HCT116 (cell line): Measurements from ENCODE around the gene MFAP2. TPM values are rescaled to one million over a fixed set of nuclear protein-coding genes. Genes with fewer than 3 reads are reported as not detected.

Source experiments
- ATAC-seq: fragments of 200-7000 bp; cut with Tn5 transposase; 2 replicates; pipeline ENCODE4 v1.9.1; 2020; ENCODE audit warnings: mild to moderate bottlenecking, moderate library complexity
- BruUV-seq: library from RNA; stranded (reverse); fragments of 400-500 nt; replicated peaks from 2 replicates; lab custom pipeline; 2021; lab: Mats Ljungman, UMichigan
- CTCF ChIA-PET: fragments of 300-600 bp; sonication (Branson Sonifier 250); formaldehyde crosslinking; loops from one replicate; lab custom pipeline; 2021; ENCODE audit warnings: antibody characterized with exemption; lab: Charles Lee
- POLR2A ChIA-PET: fragments of 300-600, 350-600 bp; sonication (Branson Sonifier 250); formaldehyde crosslinking; loops from one replicate; lab custom pipeline; 2021; ENCODE audit warnings: antibody characterized with exemption; lab: Charles Lee
- RAD21 ChIA-PET, 2 experiments: fragments of 300-600 bp; sonication (Branson Sonifier 250); formaldehyde crosslinking; loops; one replicate each; lab custom pipeline; 2023; ENCODE audit warnings: low total read pairs in 2 of 2; ENCODE audit not compliant: uncharacterized antibody in 2 of 2, unreplicated experiment in 2 of 2, low non-redundant PET in 1 of 2; lab: Charles Lee
- DNase-seq: peaks from one replicate; pipeline ENCODE4 v3.0.0-alpha.2; 2010; ENCODE audit warnings: low read depth, low spot score
- H2AFZ ChIP-seq: fragments of 200-600 bp; shearing (Covaris generic), sonication (generic); 2 replicates; pipeline ENCODE4 v1.6.1; 2017; ENCODE audit warnings: low read depth, mixed run types, mixed read lengths, antibody characterized with exemption, low read length; ENCODE audit not compliant: poor library complexity, severe bottlenecking
- H3K27ac ChIP-seq: 2 replicates; pipeline ENCODE4 v1.5.1; 2012; ENCODE audit warnings: low read depth, low read length
- H3K27me3 ChIP-seq: fragments of 200-600 bp; sonication (generic); 2 replicates; pipeline ENCODE4 v1.6.1; 2016; ENCODE audit warnings: mixed run types, low read length, mixed read lengths; ENCODE audit not compliant: insufficient read depth
- H3K36me3 ChIP-seq, 2 experiments: fragments of 200-500 bp in 1 of 2; fragments of 200-600 bp in 1 of 2; sonication (Bioruptor generic) in 1 of 2; sonication (generic) in 1 of 2; 2 replicates each; pipeline versions ENCODE4 v1.5.1 to v1.6.1; 2014 to 2016; ENCODE audit warnings: low read length in 2 of 2, inconsistent platforms in 1 of 2, mixed read lengths in 1 of 2, mixed run types in 1 of 2; ENCODE audit not compliant: insufficient read depth in 2 of 2, control insufficient read depth in 1 of 2
- H3K4me1 ChIP-seq, 2 experiments: fragments of 200-600 bp in 1 of 2; sonication (generic) in 1 of 2; 2 replicates each; pipeline versions ENCODE4 v1.5.1 to v1.6.1; 2012 to 2017; ENCODE audit warnings: low read length in 2 of 2, inconsistent platforms in 1 of 2, mild to moderate bottlenecking in 1 of 2, mixed read lengths in 1 of 2, mixed run types in 1 of 2, moderate library complexity in 1 of 2; ENCODE audit not compliant: insufficient read depth in 2 of 2, control insufficient read depth in 1 of 2
- H3K4me2 ChIP-seq: fragments of 200-600 bp; sonication (generic); 2 replicates; pipeline ENCODE4 v1.6.1; 2017; ENCODE audit warnings: mixed run types, low read length, mixed read lengths
- H3K4me3 ChIP-seq, 2 experiments: fragments of 200-600 bp in 1 of 2; sonication (generic) in 1 of 2; replicated peaks in 1 of 2; 2 replicates each; pipeline ENCODE4 v1.5.1; 2011 to 2016; ENCODE audit warnings: low read length in 2 of 2, control low read depth in 1 of 2, low read depth in 1 of 2, mild to moderate bottlenecking in 1 of 2, mixed read lengths in 1 of 2, mixed run types in 1 of 2
- H3K79me2 ChIP-seq: fragments of 200-600 bp; sonication (generic); 2 replicates; pipeline ENCODE4 v1.6.1; 2017; ENCODE audit warnings: mild to moderate bottlenecking, mixed run types, low read length, moderate library complexity, mixed read lengths; ENCODE audit not compliant: insufficient read depth
- H3K9ac ChIP-seq: fragments of 200-600 bp; sonication (generic); 2 replicates; pipeline ENCODE4 v1.6.1; 2016; ENCODE audit warnings: low read length, mixed read lengths
- H3K9me2 ChIP-seq: fragments of 200-600 bp; sonication (generic), shearing (Covaris generic); 2 replicates; pipeline ENCODE4 v1.6.1; 2017; ENCODE audit warnings: mixed run types, mild to moderate bottlenecking, moderate library complexity; ENCODE audit not compliant: insufficient read depth
- H3K9me3 ChIP-seq, 2 experiments: fragments of 200-500 bp in 1 of 2; fragments of 200-600 bp in 1 of 2; sonication (Bioruptor generic) in 1 of 2; sonication (generic) in 1 of 2; 2 replicates each; pipeline ENCODE4 v1.6.1; 2014 to 2017; ENCODE audit warnings: low read length in 2 of 2, mixed read lengths in 2 of 2, inconsistent platforms in 1 of 2, low read depth in 1 of 2, mild to moderate bottlenecking in 1 of 2, mixed run types in 1 of 2, moderate library complexity in 1 of 2; ENCODE audit not compliant: control insufficient read depth in 1 of 2, insufficient read depth in 1 of 2
- H4K20me1 ChIP-seq: fragments of 200-600 bp; sonication (generic), shearing (Covaris generic); 2 replicates; pipeline ENCODE4 v1.6.1; 2017; ENCODE audit warnings: mixed run types, mild to moderate bottlenecking, moderate library complexity; ENCODE audit not compliant: insufficient read depth
- CTCF ChIP-seq, 3 experiments: fragments of 200-600 bp in 1 of 3; sonication (generic) in 1 of 3; IDR thresholded peaks in 2 of 3; conservative IDR thresholded peaks in 1 of 3; 2 replicates each; pipeline ENCODE4 v1.5.1; 2012 to 2017; ENCODE audit warnings: low read depth in 2 of 3, low read length in 2 of 3, antibody characterized with exemption in 1 of 3, borderline replicate concordance in 1 of 3, control low read depth in 1 of 3, mild to moderate bottlenecking in 1 of 3, mixed read lengths in 1 of 3, mixed run types in 1 of 3, moderate library complexity in 1 of 3; ENCODE audit not compliant: insufficient read depth in 1 of 3
- EGR1 ChIP-seq: IDR thresholded peaks from 2 replicates; pipeline ENCODE4 v1.6.1; 2012; ENCODE audit warnings: low read depth
- ELF1 ChIP-seq: IDR thresholded peaks from 2 replicates; pipeline ENCODE4 v1.6.1; 2012; ENCODE audit warnings: low read depth, borderline replicate concordance
- EZH2 ChIP-seq: fragments of 200-600 bp; sonication (generic); IDR thresholded peaks from 2 replicates; pipeline ENCODE4 v1.6.1; 2017; ENCODE audit warnings: antibody characterized with exemption, mixed run types
- EZH2phosphoT487 ChIP-seq: fragments of 200-600 bp; IDR thresholded peaks from 2 replicates; pipeline ENCODE4 v1.6.1; 2018; ENCODE audit warnings: antibody characterized with exemption, borderline replicate concordance
- FOSL1 ChIP-seq: IDR thresholded peaks from 2 replicates; pipeline ENCODE4 v1.6.1; 2012; ENCODE audit warnings: low read depth
- JUND ChIP-seq: IDR thresholded peaks from 2 replicates; pipeline ENCODE4 v1.6.1; 2012
- MAX ChIP-seq: IDR thresholded peaks from 2 replicates; pipeline ENCODE4 v1.6.1; 2012
- POLR2A ChIP-seq: IDR thresholded peaks from 2 replicates; pipeline ENCODE4 v1.7.0; 2011; ENCODE audit warnings: borderline replicate concordance; ENCODE audit not compliant: insufficient read depth, insufficient read length; ENCODE audit errors: extremely low read depth
- RAD21 ChIP-seq: IDR thresholded peaks from 2 replicates; pipeline ENCODE4 v1.6.1; 2012; ENCODE audit warnings: low read depth, mild to moderate bottlenecking
- SIN3A ChIP-seq: IDR thresholded peaks from 2 replicates; pipeline ENCODE4 v1.6.1; 2012; ENCODE audit warnings: low read depth
- SP1 ChIP-seq: IDR thresholded peaks from 2 replicates; pipeline ENCODE4 v1.6.1; 2012; ENCODE audit warnings: low read depth
- TCF7L2 ChIP-seq: IDR thresholded peaks from 2 replicates; pipeline ENCODE4 v1.7.0; 2011; ENCODE audit warnings: borderline replicate concordance, inconsistent platforms; ENCODE audit not compliant: insufficient read depth, insufficient read length; ENCODE audit errors: extremely low read depth
- YY1 ChIP-seq: IDR thresholded peaks from 2 replicates; pipeline ENCODE4 v1.6.1; 2011; ENCODE audit warnings: low read length, low read depth, moderate library complexity, mild to moderate bottlenecking; ENCODE audit not compliant: insufficient replicate concordance; ENCODE audit errors: extremely low read depth
- ZBTB33 ChIP-seq: IDR thresholded peaks from 2 replicates; pipeline ENCODE4 v1.6.1; 2011; ENCODE audit warnings: mild to moderate bottlenecking, low read length, moderate library complexity; ENCODE audit not compliant: insufficient replicate concordance; ENCODE audit errors: extremely low read depth
- ZFX ChIP-seq: fragments of 450-650 bp; IDR thresholded peaks from 2 replicates; pipeline ENCODE4 v1.6.1; 2017
- ZNF274 ChIP-seq: fragments of 200-500 bp; sonication (Bioruptor generic); IDR thresholded peaks from 2 replicates; pipeline ENCODE4 v1.6.1; 2014; ENCODE audit warnings: mild to moderate bottlenecking, low read depth, low read length, inconsistent platforms
- intact Hi-C: fragments of 100-400 bp; cut with micrococcal nuclease; formaldehyde crosslinking; loops from 2 replicates; pipeline ENCODE4 v1.10.0; 2022
- total RNA-seq: library from RNA; stranded (reverse); gene quantifications from one replicate; pipeline ENCODE4 v1.2.1, GENCODE V29; 2021; ENCODE audit not compliant: unreplicated experiment
- TF ChIP-seq, protein P1 (sequence below): IDR thresholded peaks from 2 replicates; pipeline ENCODE4 v1.6.1; 2012
- TF ChIP-seq, protein P2 (sequence below): IDR thresholded peaks from 2 replicates; pipeline ENCODE4 v1.6.1; 2012; ENCODE audit warnings: low read depth

MFAP2 gene
- total RNA-seq, 1 experiment from 2014 or later = 63.1 TPM

DNA sequence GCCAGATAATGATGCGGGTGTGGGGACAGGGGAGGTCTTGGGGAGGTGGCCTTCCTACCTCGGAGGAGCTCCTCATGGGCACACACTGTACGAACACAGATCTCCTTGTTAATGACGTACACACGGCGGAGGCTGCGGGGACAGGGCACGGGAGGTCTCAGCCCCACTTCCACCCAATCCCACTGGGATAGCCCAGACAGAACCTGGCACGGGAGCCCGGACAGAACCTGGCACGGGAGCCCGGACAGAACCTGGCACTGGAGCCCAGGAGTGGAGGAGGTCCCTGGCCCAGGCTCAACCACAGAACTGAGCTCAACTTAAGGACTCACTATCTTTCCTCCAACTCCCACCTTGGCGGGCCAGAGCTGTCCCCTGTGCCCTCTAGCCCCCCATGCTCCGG is 5.2 kb downstream of the MFAP2 start:
- Histone ChIP-seq H3K4me3 (no peak overlapping the region), H3K4me2 (no peak overlapping the region), H3K4me1 (peaks cover 21 to 32% of the 10 kb centered on the region in 2 experiments), H3K27ac (no peak overlapping the region), H3K9ac (no peak overlapping the region), H3K36me3 (peaks cover 0 to 8% of the 10 kb centered on the region in 2 experiments; a peak in 2 of 4 replicates), H3K9me2 (no peaks in the 10 kb centered on the region), H4K20me1 (no peaks in the 10 kb centered on the region), H3K9me3 (no peaks in the 10 kb centered on the region), H3K27me3 (no peaks in the 10 kb centered on the region), H2AFZ (no peak overlapping the region), H3K79me2 (peaks cover 30% of the 10 kb centered on the region; the same call in 1 of the 2 replicates)
- DNase-seq (no peak), ATAC-seq (no peak)
- TF ChIP-seq ZNF274 (no peak), SIN3A (no peak), RAD21 (no peak), ZFX (no peak), FOSL1 (no peak), EZH2phosphoT487 (no peak), POLR2A (no peak), JUND (no peak), CTCF (IDR thresholded peaks at IDR 0.05 in 2 of 3, conservative IDR thresholded peaks at IDR 0.05 in 1 of 3; ENCODE audit: borderline replicate concordance in 1 of 3, insufficient read depth in 1 of 3, low read depth in 2 of 3, low read length in 2 of 3) (no peak), YY1 (no peak), MAX (no peak), SP1 (no peak), ELF1 (no peak), TCF7L2 (no peak), EGR1 (no peak), EZH2 (no peak), ZBTB33 (no peak)
- TF ChIP-seq, protein P1, sequence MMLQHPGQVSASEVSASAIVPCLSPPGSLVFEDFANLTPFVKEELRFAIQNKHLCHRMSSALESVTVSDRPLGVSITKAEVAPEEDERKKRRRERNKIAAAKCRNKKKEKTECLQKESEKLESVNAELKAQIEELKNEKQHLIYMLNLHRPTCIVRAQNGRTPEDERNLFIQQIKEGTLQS = no peak
- TF ChIP-seq, protein P2, sequence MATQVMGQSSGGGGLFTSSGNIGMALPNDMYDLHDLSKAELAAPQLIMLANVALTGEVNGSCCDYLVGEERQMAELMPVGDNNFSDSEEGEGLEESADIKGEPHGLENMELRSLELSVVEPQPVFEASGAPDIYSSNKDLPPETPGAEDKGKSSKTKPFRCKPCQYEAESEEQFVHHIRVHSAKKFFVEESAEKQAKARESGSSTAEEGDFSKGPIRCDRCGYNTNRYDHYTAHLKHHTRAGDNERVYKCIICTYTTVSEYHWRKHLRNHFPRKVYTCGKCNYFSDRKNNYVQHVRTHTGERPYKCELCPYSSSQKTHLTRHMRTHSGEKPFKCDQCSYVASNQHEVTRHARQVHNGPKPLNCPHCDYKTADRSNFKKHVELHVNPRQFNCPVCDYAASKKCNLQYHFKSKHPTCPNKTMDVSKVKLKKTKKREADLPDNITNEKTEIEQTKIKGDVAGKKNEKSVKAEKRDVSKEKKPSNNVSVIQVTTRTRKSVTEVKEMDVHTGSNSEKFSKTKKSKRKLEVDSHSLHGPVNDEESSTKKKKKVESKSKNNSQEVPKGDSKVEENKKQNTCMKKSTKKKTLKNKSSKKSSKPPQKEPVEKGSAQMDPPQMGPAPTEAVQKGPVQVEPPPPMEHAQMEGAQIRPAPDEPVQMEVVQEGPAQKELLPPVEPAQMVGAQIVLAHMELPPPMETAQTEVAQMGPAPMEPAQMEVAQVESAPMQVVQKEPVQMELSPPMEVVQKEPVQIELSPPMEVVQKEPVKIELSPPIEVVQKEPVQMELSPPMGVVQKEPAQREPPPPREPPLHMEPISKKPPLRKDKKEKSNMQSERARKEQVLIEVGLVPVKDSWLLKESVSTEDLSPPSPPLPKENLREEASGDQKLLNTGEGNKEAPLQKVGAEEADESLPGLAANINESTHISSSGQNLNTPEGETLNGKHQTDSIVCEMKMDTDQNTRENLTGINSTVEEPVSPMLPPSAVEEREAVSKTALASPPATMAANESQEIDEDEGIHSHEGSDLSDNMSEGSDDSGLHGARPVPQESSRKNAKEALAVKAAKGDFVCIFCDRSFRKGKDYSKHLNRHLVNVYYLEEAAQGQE = no peak
- POLR2A ChIA-PET = no interaction called here
- intact Hi-C loops = no loop called here
- CTCF ChIA-PET = interaction anchor here (1.0 kb wide), 1 partner anchor 15 kb away, joined by 3 read pairs; no protein-coding TSS in a partner anchor
- no TSS peak for BruUV-seq
- RAD21 ChIA-PET = no interaction called here
